ENCODE data around the gene AJUBA. TPM values are rescaled to one million over a fixed set of nuclear protein-coding genes. Genes with fewer than 3 reads are reported as not detected.
A peak's percentile ranks its signal among the peaks of the same experiment; 100 is the strongest.

The AJUBA gene
- total and polyA plus RNA-seq, 7 experiments from 2014 or later: 0.49 to 3.2 (median 1.6) TPM

GRCh38 chr14:23009483-23009938, 27.2 kb upstream of the AJUBA start:
- no peaks in the 10 kb centered on the region for H3K27me3 Mint-ChIP-seq
- H3K4me1 ChIP-seq (ENCODE audit: control insufficient read depth in 2 of 2, insufficient read depth in 2 of 2, low read length in 2 of 2): peaks cover 9 to 25% of the 10 kb centered on the region in 2 donors
- POLR2A ChIA-PET: interaction anchor here (0.8 to 4.1 kb wide), 4 partner anchors 12 to 25 kb away, joined by 4 to 79 read pairs (median 22); partner anchors contain the start of gene PSMB5
- DNase-seq (no peak), ATAC-seq (no peak)
- H3K4me3 Mint-ChIP-seq: peak overlapping the region; percentile 88 to 100 (median 93)
- CTCF ChIA-PET: no interaction called here
- intact Hi-C loops (cut with micrococcal nuclease): loop anchor here in 1 of 2 donors (5.0 kb wide), 1 partner anchor 1742 kb away; the partner anchor contains the start of gene HNRNPC
- H3K9me3 Mint-ChIP-seq: no peaks in the 10 kb centered on the region
- H3K4me1 Mint-ChIP-seq: peaks cover 12 to 60% (median 53%) of the 10 kb centered on the region in 7 donors
- H3K36me3 Mint-ChIP-seq: peaks cover 0 to 3% (median 0%) of the 10 kb centered on the region in 5 donors
- H3K9me3 ChIP-seq (ENCODE audit: control insufficient read depth in 2 of 3, low read length in 3 of 3): no peaks in the 10 kb centered on the region
- H3K4me3 ChIP-seq (ENCODE audit: low read length): peak overlapping the region; percentile 82
- peak overlapping the region; percentile 68 for H3K27ac ChIP-seq (ENCODE audit: low read depth, low read length)
- no peaks in the 10 kb centered on the region for H3K36me3 ChIP-seq (ENCODE audit: control insufficient read depth in 2 of 3, insufficient read depth in 3 of 3, low read length in 3 of 3)
- H3K27me3 ChIP-seq (ENCODE audit: control insufficient read depth in 2 of 2, insufficient read depth in 2 of 2, low read length in 2 of 2): no peaks in the 10 kb centered on the region
- H3K27ac Mint-ChIP-seq: peak overlapping the region; percentile 91 to 98 (median 96)

- no peak for DNase-seq
- H3K9me3 Mint-ChIP-seq: no peaks in the 10 kb centered on the region
- peak overlapping the region; percentile 67 to 100 (median 91) for H3K4me3 Mint-ChIP-seq
- H3K27me3 ChIP-seq (ENCODE audit: control insufficient read depth in 2 of 2, insufficient read depth in 2 of 2, low read length in 2 of 2): no peaks in the 10 kb centered on the region
- H3K36me3 ChIP-seq (ENCODE audit: control insufficient read depth in 2 of 3, insufficient read depth in 3 of 3, low read length in 3 of 3): no peaks in the 10 kb centered on the region
- H3K4me1 ChIP-seq (ENCODE audit: control insufficient read depth in 2 of 2, insufficient read depth in 2 of 2, low read length in 2 of 2): peaks cover 9 to 25% of the 10 kb centered on the region in 2 donors
- CTCF ChIA-PET: interaction anchor here (0.8 to 3.5 kb wide), 3 partner anchors 11 to 178 kb away, joined by 3 to 33 read pairs (median 3); no protein-coding TSS in a partner anchor
- no peak for ATAC-seq
- no peaks in the 10 kb centered on the region for H3K9me3 ChIP-seq (ENCODE audit: control insufficient read depth in 2 of 3, low read length in 3 of 3)
- peaks cover 12 to 60% (median 53%) of the 10 kb centered on the region in 7 donors for H3K4me1 Mint-ChIP-seq
- POLR2A ChIA-PET: interaction anchor here (0.7 to 4.1 kb wide), 11 partner anchors 8 to 110 kb away, joined by 3 to 79 read pairs (median 4); partner anchors contain the start of genes ACIN1, C14orf119, CEBPE and HAUS4
- intact Hi-C loops (cut with micrococcal nuclease): loop anchor here in 1 of 2 donors (5.0 kb wide), 1 partner anchor 1742 kb away; the partner anchor contains the start of gene HNRNPC
- H3K4me3 ChIP-seq (ENCODE audit: low read length): no peak overlapping the region
- peak overlapping the region; percentile 73 to 99 (median 96) for H3K27ac Mint-ChIP-seq
- H3K27me3 Mint-ChIP-seq: no peaks in the 10 kb centered on the region
- H3K36me3 Mint-ChIP-seq: peaks cover 0 to 3% (median 0%) of the 10 kb centered on the region in 5 donors
- peak overlapping the region; percentile 68 for H3K27ac ChIP-seq (ENCODE audit: low read depth, low read length)
Measured at GRCh38 chr14:23008831-23009230, 26.5 kb upstream of the AJUBA start.

- DNase-seq (peak; percentile 88 to 99 (median 98)), ATAC-seq (peak; percentile 97)
- ChIA-PET CTCF (interaction anchor here (0.6 to 3.5 kb wide), 29 partner anchors 9 to 114 kb away, joined by 3 to 33 read pairs (median 5); partner anchors contain the start of genes ACIN1, AJUBA, C14orf119 and CDH24), POLR2A (interaction anchor here (0.6 to 4.1 kb wide), 39 partner anchors 9 to 1550 kb away, joined by 3 to 79 read pairs (median 4); partner anchors contain the start of genes ACIN1, AJUBA, C14orf119 and CDH24)
- Histone ChIP-seq H3K4me3 (ENCODE audit: low read length) (peak overlapping the region; percentile 94), H3K27me3 (ENCODE audit: control insufficient read depth in 2 of 2, insufficient read depth in 2 of 2, low read length in 2 of 2) (no peaks in the 10 kb centered on the region), H3K36me3 (ENCODE audit: control insufficient read depth in 2 of 3, insufficient read depth in 3 of 3, low read length in 3 of 3) (no peaks in the 10 kb centered on the region), H3K4me1 (ENCODE audit: control insufficient read depth in 2 of 2, insufficient read depth in 2 of 2, low read length in 2 of 2) (peaks cover 9 to 25% of the 10 kb centered on the region in 2 donors), H3K27ac (ENCODE audit: low read depth, low read length) (peak overlapping the region; percentile 86), H3K9me3 (ENCODE audit: control insufficient read depth in 2 of 3, low read length in 3 of 3) (no peaks in the 10 kb centered on the region)
- peaks cover 0 to 3% (median 0%) of the 10 kb centered on the region in 5 donors for H3K36me3 Mint-ChIP-seq
- H3K4me1 Mint-ChIP-seq: peaks cover 12 to 60% (median 48%) of the 10 kb centered on the region in 7 donors
- intact Hi-C loops (cut with micrococcal nuclease): loop anchor here (1.0 to 5.0 kb wide), 13 partner anchors 14 to 1739 kb away; partner anchors contain the start of genes ACIN1 (in 2 of the 2), C14orf119 (in 2 of the 2), PRMT5 (in 2 of the 2) and HAUS4 (in 1 of the 2)
- H3K27me3 Mint-ChIP-seq: no peaks in the 10 kb centered on the region
- peak overlapping the region; percentile 91 to 100 (median 96) for H3K4me3 Mint-ChIP-seq
- no peaks in the 10 kb centered on the region for H3K9me3 Mint-ChIP-seq
- peak overlapping the region; percentile 87 to 99 (median 98) for H3K27ac Mint-ChIP-seq
Measured at GRCh38 chr14:23006544-23007419, 24.4 kb upstream of the AJUBA start.

GRCh38 chr14:23006188-23006534, 23.8 kb upstream of the AJUBA start:
- ATAC-seq (no peak), DNase-seq (no peak)
- Histone ChIP-seq H3K36me3 (ENCODE audit: control insufficient read depth in 2 of 3, insufficient read depth in 3 of 3, low read length in 3 of 3) (no peaks in the 10 kb centered on the region), H3K27me3 (ENCODE audit: control insufficient read depth in 2 of 2, insufficient read depth in 2 of 2, low read length in 2 of 2) (no peaks in the 10 kb centered on the region), H3K9me3 (ENCODE audit: control insufficient read depth in 2 of 3, low read length in 3 of 3) (no peaks in the 10 kb centered on the region), H3K4me1 (ENCODE audit: control insufficient read depth in 2 of 2, insufficient read depth in 2 of 2, low read length in 2 of 2) (peaks cover 9 to 25% of the 10 kb centered on the region in 2 donors), H3K4me3 (ENCODE audit: low read length) (peak overlapping the region; percentile 94), H3K27ac (ENCODE audit: low read depth, low read length) (peak overlapping the region; percentile 86)
- Mint-ChIP-seq H3K9me3 (no peaks in the 10 kb centered on the region), H3K27ac (peak overlapping the region; percentile 87 to 99 (median 98)), H3K27me3 (no peaks in the 10 kb centered on the region), H3K4me1 (peaks cover 12 to 57% (median 44%) of the 10 kb centered on the region in 7 donors), H3K4me3 (peak overlapping the region; percentile 91 to 100 (median 96)), H3K36me3 (peaks cover 0 to 3% (median 0%) of the 10 kb centered on the region in 5 donors)
- intact Hi-C loops (cut with micrococcal nuclease): loop anchor here in 1 of 2 donors (1.0 to 5.0 kb wide), 3 partner anchors 23 to 1739 kb away; partner anchors contain the start of genes HAUS4 and HNRNPC
- ChIA-PET POLR2A (interaction anchor here (0.8 to 4.1 kb wide), 25 partner anchors 8 to 417 kb away, joined by 3 to 79 read pairs (median 5); partner anchors contain the start of genes ACIN1, C14orf119, CDH24 and DAD1), CTCF (interaction anchor here (0.6 to 3.5 kb wide), 26 partner anchors 9 to 114 kb away, joined by 3 to 33 read pairs (median 6); partner anchors contain the start of genes ACIN1, AJUBA, C14orf119 and CDH24)

- Mint-ChIP-seq H3K4me1 (peaks cover 12 to 55% (median 43%) of the 10 kb centered on the region in 7 donors), H3K9me3 (no peaks in the 10 kb centered on the region), H3K27ac (peak overlapping the region in 8 of 9 donors; percentile 20 to 99 (median 97)), H3K27me3 (no peaks in the 10 kb centered on the region), H3K36me3 (peaks cover 0 to 3% (median 0%) of the 10 kb centered on the region in 5 donors), H3K4me3 (peak overlapping the region; percentile 83 to 100 (median 96))
- intact Hi-C loops (cut with micrococcal nuclease): loop anchor here in 1 of 2 donors (1.0 to 5.0 kb wide), 3 partner anchors 22 to 1738 kb away; partner anchors contain the start of genes HAUS4 and HNRNPC
- no peaks in the 10 kb centered on the region for H3K36me3 ChIP-seq (ENCODE audit: control insufficient read depth in 2 of 3, insufficient read depth in 3 of 3, low read length in 3 of 3)
- POLR2A ChIA-PET: interaction anchor here (0.6 to 4.1 kb wide), 17 partner anchors 8 to 297 kb away, joined by 3 to 79 read pairs (median 5); partner anchors contain the start of genes OXA1L, PPP1R3E, PRMT5 and PSMB5
- peaks cover 9 to 25% of the 10 kb centered on the region in 2 donors for H3K4me1 ChIP-seq (ENCODE audit: control insufficient read depth in 2 of 2, insufficient read depth in 2 of 2, low read length in 2 of 2)
- no peak for DNase-seq
- CTCF ChIA-PET: interaction anchor here (0.6 to 3.5 kb wide), 20 partner anchors 9 to 89 kb away, joined by 3 to 33 read pairs (median 7); partner anchors contain the start of genes ACIN1, AJUBA, C14orf119 and CDH24
- no peaks in the 10 kb centered on the region for H3K27me3 ChIP-seq (ENCODE audit: control insufficient read depth in 2 of 2, insufficient read depth in 2 of 2, low read length in 2 of 2)
- peak overlapping the region; percentile 94 for H3K4me3 ChIP-seq (ENCODE audit: low read length)
- peak overlapping the region; percentile 86 for H3K27ac ChIP-seq (ENCODE audit: low read depth, low read length)
- no peak for ATAC-seq
- no peaks in the 10 kb centered on the region for H3K9me3 ChIP-seq (ENCODE audit: control insufficient read depth in 2 of 3, low read length in 3 of 3)
Measured at GRCh38 chr14:23005451-23006187, 23.3 kb upstream of the AJUBA start.

All from naive thymus-derived CD4-positive, alpha-beta T cell (primary cell).